ENCODE measurements around the gene BMPER.

The BMPER gene

DNA sequence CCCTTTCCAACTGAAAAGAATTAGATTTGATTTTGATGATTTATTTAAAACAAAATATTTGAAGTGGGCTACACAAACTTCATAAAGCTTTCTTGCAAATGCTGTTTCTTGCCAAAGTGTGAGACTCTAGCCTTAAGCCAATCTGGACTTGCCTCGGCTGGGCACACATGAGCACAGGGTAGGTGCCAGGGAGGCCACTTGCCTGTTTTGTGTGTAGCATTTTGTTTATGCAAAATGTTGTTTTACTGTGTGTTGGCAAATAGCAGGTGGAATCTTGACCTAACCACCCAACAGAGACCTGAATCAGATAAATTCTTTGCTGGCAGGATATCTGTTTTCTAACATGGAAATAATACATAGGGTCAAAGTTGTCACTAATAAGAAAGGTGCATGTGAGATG is 161.1 kb downstream of the BMPER start:
- DNase-seq: no peak

DNA sequence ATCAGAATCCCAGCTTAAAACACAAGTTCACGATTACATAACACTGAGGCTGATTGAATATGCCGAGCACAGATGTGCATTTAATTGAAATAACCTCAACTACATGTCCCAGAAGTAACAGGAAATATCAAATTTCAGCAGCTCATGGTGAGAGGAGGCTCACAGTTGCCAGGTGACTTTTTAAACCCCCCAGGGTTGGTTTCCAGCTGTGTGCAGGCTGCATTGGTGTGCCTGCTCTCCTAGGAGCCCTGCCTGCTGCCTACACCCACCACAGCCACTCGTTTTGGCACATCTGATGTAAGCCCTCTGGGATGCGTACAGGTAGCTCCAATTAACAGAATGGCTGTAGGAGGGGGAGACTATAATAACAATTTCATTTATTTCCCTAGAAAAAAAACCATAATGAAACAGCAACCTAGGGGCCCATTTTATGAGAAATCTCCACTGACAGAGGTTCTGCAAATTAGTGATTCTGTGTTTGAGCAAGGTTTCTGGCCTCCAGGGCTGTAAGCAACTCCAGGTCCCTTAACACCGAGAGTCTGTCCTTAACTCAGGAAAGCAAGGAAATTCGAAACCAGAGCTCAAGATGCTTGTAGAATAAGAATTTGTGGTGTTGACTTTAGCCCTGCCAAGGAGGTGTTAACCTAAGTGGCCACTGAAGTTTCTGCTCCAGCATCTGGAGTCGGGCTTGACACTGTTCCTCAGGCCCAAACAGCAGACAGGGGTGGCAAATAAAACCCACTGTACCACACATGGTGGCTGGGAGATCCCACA is 161.9 kb downstream of the BMPER start:
- DNase-seq: no peak

DNA sequence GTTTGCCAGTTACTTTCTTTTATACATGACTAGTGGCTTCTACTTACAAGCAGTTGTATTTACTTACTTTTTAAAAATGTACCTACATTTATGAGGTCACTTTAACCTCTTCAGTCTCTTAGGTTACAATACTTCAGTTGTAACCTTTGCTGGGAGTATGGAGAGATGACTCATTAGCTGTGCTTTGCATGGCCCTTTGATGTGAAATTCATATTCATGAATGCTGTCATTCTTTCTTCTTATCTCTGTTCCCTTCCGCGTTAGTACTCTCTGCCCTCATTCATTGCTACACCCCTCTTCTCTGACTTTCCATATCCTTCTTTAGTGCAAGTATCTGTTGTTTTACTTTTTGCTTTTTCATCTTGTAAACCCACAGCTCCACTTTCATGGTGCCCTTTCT is 164.3 kb downstream of the BMPER start:
- DNase-seq: no peak

DNA sequence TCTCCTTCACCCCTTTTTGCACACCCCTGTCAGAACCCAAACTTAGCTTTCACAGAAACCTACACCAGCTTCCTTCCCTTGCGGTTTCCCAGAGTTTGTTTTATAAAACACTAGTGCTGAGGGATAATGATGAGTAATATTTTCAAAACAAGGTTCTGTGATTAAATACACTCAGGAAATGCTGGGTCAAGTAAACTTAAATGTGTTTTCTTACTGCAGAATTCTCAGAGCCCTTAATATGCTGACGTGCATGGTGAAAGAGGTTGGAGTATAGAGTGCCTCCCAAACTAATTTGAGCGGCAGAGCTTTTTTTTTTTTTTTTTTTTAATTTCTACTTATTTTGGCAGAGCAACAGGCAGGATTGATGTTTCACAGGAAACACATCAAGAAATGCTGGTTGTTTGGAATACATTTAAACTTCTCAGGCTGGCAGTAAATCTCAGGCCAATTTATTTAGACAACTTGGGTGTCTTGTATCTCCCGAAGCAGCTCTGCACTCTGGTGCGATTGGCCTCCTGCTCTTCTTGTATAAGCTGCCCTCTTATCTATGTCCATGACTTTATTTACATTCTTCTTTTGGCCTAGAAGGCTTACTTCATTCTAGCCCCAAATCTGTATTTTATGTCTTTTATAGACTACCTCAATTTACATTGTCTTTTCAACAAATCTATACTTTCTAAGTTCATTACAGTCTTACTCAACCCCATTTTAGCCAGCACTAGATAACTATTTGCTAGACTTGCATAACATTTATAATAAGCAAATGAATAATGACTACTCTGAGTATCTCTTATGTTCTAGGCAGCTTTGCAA is 165.4 kb downstream of the BMPER start:
- no peak for DNase-seq

DNA sequence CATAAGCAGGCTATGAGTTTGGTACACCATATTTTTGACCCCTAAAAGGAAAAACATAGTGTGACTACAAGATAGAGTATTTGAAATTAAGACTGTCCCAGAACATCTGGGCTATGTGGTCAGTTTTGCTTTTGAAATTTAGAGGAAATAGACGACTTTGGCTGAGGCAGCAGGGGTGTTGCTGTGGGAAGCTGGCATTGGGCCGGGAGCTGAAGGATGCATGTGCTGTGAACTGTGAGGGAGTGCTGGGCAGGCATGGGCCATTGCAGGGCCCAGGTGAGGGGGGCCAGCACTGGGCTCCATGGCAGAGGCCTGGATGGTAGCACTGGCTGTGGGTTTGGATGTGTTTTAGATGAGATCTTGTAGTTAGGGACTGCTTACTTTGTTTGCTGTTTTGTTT is 168.3 kb downstream of the BMPER start:
- DNase-seq: no peak

DNA sequence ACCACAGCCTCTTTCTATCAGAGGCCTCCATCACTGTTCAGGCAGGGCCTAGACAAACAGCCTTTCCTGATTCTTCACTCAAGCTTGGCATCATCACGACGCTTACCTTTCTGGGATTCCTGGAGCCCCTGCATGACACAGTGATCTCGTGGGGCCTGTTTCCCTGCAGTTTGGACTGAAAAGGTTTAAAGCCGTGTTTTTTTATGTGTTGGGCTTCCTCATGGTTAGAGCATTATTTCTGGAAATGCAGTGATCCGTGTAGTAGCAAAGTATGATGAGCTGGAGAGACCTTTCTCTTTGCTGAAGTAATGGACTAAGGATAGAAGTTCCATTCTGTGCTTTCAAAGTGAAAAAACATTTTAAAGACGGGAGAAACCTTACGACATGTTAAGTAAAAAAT is 169.1 kb downstream of the BMPER start:
- DNase-seq: no peak

DNA sequence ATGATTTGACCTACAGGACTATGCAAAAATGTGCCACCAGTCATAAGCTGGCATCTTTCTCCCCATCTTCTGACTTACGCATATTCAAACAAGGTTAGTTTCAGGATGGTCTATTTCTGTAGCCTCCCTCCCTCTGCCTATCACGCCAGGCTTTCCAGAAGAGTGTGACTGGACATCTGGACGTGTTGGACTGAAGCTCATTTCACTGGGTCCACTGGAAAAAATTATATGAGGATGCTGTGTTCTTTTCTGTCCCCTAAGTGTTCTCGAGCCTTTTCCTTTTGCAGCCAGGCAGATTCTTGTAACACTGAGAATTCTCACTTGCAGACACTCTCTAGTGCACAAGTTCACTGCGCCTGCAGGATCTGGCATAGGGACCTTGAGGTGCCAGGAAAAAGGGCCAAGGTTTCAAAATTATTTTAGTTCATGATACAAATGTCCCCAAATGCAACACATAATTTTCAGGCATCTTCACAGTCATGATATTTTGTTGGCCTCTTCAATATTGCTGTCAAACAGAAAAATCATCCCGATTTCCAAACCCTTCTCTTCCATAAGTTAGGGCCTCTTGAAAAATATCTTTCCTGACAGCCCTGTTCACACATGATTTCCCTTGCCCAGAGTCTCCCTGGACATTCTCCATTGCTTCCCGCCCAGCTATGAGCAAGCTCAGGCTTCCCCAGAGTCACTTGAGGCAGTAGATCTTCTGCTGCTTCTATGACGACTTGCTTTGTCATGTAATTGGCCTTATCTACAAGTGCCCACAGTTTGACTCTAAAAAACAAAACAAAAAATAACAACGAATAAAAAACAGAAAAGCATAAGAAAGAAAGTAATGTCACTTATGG is 170.4 kb downstream of the BMPER start:
- no peak for DNase-seq

DNA sequence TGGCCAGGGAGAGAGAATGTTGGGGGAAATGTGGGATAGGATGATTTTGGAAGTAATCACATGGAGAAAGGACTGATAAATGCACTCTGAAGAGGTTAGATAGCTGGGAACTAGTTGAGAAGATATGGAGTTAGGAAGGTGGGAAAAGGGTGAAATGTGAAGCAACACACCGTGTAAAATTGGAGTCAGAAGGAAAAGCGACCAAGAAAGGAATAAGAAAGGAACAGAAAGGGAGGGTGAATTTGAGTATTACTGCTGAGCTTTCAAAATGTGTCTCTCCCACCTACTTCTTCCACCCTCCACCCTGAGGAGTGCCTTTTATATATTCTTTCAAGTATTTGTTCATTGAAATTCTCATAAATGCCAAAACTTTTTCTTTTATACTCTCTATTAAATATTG is 171.8 kb downstream of the BMPER start:
- no peak for DNase-seq

DNA sequence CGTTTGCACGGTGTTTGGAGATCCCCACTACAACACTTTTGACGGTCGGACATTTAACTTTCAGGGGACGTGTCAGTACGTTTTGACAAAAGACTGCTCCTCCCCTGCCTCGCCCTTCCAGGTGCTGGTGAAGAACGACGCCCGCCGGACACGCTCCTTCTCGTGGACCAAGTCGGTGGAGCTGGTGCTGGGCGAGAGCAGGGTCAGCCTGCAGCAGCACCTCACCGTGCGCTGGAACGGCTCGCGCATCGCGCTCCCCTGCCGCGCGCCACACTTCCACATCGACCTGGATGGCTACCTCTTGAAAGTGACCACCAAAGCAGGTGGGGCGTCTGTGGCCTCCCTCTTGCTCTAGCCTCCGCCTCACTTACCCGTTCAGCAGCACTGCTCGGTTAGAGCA is 173.5 kb downstream of the BMPER start:
- no peak for DNase-seq

DNA sequence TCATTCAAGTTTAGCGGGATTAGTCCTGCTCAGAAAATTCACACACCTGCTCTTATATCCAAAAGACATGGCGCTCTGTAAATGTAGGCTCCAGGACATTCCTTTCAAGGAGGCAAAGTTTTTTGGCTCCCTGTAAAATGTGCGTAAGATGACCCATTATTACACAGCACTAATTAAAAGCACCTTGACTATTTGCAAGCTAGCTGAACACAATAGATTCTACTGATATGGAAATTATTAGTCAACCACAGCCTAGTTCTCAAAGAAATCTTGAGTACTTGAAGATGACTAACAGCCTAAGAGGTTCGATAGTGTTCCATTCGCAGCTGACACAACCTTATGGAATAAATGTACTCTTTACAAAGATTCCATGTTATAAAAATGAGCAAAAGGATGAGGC is 175.2 kb downstream of the BMPER start:
- peak; percentile 84 for DNase-seq

DNA sequence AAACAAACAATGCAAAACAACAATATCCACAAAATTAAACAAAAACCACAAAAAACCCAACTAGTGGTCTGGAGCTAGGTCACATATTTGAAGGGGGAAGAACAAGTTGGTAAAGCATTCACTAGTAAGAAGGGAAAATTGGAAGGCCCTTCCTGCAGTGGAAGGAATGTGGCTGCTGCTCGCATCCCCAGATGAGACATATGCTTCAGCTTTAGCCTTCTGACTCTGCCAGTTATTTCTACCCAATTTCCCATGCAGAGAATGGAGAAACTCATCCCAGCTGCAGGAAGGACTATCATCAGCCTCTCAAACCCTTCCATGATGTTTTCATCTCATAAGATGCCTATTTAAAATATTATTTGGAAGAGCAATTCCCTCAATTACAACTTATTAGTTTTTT is 176.6 kb downstream of the BMPER start:
- DNase-seq: no peak

DNA sequence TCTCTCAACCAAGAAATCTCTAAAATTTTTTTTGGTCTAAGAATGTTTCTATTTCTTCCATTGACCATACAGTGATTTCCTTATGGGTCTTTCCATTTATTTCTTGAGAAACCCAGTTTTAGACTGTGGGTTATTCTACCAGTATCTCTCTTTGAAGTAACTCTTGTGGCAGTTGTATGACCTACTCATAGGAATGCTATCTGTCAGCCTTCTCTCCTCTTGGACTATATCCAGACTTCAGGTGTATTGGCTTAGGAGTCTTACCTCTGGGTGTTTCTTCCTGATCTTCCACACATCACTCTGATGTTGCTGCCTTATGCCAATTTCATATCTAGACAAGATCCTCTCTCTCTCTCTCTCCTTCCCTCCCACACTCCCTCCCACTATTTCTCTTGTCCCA is 178.1 kb downstream of the BMPER start:
- no peak for DNase-seq

DNA sequence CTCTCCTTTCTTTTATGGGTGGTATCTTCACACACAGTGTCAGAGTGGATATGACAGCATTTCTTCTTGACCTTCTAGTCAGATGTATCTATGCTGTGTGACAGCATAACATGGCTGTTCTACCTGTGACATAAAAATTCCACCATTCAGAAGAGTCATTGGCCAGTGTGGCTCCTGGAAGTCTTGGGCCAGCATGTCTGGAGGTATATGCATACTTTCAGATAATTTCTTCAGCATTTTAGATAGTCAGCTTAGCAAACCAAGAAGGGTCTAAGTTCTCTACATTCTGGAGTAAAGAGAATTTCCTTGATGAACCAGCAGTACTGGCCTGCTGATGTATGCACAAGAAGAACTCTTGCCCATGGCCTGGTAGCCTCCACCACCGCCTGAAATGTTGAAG is 179.3 kb downstream of the BMPER start:
- no peak for DNase-seq

DNA sequence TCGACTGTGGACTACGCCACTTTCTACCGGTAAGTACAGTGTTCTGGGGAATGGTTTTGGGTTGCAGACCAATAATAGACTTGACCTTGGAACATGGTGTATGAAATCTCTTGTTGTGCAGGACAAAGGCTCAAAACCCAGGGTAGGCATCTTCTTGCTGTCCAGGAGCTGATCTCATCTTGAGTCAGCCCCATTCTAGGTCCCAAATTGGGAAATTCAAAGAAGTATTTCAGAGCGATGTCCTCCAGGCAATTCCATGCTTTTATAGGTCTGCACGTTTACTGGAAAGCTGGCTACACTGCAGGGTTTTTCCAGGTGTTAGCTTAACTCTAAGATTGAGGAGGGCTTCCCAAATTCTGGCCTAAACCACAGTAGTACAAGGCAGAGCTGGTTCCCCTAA is 180.7 kb downstream of the BMPER start:
- no peak for DNase-seq

DNA sequence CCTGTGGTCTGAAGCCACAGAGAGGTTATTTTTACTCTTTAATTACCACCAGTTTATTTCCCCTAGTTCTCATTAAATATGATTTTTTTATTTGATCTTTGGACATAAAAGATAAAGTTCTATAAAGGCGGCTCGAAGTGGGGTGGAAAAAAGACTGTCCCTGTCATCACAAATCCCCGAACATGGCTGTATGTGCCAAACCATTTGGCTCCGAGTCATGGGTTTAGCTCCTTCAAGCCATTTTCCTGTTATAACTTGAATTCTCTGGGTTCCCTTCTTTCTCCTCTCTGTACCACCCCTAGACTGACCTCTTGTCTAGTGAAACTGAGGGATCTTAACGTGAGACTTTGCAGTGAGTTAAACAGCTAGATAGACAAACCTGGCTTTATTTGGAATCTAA is 181.6 kb downstream of the BMPER start:
- no peak for DNase-seq

DNA sequence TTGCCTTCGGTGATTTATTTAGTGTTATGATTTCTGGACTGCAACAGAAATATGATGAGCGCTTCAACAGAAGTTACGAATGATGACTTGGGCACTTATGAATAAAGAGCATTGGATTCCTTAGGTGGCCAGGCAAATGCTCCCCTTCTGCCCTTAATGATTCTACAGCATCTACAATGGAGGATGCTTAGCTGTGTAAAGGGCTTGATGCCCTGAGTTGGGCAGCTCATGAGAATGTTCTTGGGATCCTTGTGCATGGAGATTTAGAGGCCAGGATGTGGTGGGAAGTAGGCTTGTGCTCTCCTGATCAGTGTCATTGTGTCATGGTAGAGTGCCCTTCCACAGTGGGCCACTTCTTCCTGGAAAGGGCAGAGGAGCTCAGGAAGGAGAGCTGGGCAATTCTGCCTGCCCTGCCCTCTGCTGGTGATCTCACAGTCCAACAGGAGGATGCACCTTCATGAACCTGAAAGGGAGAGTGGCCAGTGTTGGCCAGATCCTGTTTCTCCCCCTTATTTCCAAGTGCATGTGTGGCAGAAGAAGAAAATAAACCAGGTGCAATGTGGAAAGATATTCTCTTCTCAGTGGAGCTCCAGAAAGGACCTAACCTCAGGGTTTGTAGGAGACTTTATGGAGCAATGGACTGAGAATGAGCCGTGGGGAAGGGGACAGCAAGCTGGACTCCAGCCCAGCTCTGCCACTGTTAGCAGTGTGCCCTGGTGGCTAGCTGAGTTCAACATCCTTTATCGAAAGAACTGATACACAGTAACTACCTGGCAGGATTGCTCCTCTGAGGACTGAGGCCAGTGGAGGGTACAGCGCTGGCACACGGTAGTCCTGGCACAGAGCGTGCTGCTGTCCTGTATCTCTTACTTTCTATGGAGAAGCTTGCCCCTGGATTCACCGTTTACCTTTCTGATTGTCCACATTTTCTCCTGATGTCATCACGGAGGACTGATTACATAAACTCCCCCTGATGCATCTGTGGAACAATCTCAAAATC is 182.9 kb downstream of the BMPER start:
- no peak for DNase-seq

DNA sequence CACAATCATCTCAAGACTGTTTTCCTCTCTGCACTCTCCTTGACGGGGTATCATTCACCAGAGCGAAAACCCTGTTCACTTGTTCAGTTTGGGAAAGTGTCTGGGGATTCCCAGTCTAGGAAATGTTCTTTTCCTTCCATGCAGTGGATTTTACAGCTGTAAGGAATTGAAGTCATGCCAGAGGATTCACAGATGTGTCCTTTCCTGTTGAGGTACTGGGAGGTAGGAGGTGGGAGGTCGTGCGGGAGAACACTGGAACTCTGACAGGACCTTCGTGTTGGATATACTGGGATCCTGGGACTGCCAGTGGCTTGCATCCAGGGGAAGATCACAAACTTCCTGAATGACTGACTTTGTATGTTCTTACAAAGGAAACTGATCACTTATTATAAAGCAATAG is 185.5 kb downstream of the BMPER start:
- DNase-seq: no peak

DNA sequence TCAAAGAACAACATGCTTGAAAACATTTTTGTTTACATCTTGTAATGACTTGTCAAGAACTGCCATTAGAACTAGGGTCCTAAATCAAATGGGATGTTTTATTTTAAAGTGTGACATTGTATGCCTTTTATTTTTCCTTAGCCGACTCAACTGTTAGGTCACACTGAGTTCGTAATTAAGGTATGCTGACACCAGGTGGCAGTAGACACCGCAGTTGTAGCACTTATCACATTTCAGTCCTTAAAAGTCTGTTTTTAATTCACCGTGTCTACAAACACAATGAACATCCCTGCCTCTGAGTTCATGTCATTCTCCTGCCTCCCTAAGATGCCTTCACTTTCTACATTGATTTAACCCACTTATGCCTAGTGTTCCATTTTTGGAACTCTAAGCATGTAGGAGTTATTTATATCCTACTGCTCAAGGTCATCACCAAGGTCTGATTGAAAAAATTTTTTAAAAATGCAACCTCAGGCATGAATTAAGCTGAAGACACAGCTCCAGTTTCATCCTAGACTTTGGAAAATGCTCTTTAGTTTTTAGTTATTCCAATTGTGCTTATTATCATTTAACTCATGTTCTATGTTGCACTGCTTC is 186.1 kb downstream of the BMPER start:
- peak; percentile 59 for DNase-seq

DNA sequence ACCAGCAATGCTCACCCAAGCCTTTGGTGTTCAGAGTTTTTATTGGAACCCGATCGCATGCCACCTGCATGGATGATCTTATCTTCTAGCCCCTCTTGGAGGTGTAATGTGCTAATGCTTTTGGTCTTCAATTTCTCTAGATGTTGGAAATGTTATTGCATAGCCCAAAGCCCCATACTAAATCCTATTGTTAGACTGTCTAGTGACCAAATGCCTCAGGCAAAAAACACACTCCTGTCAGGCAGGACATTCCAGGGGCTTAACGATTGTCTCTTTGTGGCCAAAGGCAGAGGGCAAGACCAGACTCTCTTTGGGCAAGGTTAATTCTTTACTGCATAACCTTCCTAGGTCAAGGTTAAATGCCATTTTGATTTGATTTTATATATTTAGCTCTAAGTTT is 187.9 kb downstream of the BMPER start:
- DNase-seq: no peak

DNA sequence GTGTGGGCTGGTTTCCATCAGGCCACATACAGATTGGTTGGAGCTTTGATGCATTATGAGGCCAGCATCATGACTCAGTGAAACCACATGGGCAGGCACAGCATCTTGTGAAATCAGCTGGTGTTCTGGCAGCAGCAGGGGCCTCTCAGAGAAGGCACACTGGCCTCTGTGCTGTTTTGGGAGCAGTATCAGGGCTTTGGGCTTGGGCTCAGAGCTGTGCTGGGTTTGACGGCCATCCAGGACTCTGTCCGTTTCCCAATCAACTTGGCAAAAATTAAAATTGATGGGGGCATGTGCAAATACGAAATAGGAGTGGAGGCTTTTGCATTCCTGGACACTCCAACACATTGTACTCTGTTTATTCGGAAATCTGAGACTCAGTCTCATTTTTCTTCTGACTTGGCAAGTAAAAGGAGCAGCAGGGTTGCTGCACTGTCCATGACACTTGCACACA is 190.9 kb downstream of the BMPER start:
- peak; percentile 86 for DNase-seq

DNA sequence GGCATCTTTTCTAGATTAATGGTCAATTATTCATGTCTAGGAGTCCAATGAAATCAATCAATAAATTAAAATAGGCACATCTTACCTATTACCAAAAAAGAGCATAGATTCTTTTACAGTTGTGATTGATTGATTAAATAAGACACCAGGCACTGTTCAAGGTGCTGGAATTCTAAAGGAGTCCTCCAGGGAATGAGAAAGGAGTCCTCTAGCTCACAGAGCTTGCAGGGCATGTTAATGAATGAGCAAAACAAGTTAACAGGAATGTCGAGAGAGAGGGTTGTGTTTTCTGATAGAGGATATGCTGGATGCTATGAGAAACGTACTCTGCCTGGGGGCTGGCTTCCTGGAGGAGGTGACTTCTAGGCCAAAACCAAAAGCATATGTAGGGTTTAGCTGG is 191.4 kb downstream of the BMPER start:
- no peak for DNase-seq

DNA sequence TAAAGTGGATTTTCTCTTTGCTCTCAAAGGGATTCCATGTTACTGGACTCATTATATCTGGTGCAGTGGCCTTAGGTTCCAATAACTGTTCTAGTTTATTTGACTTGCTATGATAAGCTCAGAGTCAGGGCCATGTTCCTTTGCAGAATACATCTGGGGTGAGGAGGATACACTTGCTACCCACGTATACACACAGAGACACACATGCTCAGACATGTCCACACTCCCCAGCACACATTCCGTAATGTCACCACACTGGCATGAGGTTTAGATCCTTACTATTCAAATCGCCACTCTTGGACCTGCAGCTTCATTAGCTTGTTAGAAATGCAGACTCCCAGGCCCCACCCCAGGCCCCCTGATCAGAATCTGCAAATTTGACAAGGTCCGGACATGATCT is 195.3 kb downstream of the BMPER start:
- DNase-seq: no peak

All from fibroblast of skin of abdomen (primary cell).